ENCODE data around the gene OPRD1. TPM values are rescaled to one million over a fixed set of nuclear protein-coding genes. Genes with fewer than 3 reads are reported as not detected.

The OPRD1 gene
- total RNA-seq, 2 experiments from 2014 or later = 0.02 TPM; not detected in 1

DNA sequence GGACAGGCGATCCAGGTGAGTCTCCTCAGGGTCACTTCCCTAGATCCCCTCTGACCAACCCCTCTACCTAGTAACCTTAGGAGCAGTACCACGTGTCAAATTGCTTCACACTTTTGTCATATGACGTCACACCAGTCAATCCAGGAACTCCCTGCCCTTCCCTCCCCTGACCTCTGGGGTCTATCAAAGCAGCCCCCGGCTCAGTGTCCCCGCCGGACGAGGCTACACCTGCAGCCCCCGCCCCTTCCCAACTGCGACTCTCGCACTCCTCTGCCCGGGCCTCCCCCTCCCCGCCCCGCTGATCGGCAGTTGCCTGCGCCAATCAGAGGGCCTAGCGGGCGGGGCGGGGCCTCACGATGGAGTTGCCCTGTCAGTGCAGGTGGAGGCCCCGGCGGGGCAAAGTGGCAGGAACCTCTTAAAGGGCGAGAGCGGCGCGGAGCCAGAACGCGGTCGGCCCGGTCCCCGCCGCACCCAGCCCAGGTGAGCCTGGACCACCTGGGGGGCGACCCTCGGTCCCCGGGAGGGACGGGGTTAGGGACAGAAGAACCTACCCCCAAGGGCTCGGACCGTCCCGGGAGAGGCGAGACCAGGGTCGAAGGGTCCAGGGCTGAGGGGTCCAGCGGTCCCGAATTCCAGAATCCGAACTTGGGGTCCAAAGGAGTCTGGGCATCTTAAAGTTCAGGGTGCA is 74.9 kb downstream of the OPRD1 start:
- intact Hi-C loops (cut with micrococcal nuclease) = no loop called here
- Mint-ChIP-seq H3K36me3 (ENCODE audit: low read depth) (no peaks in the 10 kb centered on the region), H3K4me3 (peak overlapping the region; percentile 86), H3K9me3 (no peaks in the 10 kb centered on the region), H3K4me1 (ENCODE audit: low read depth) (peaks cover 52% of the 10 kb centered on the region), H3K27ac (peak overlapping the region; percentile 98), H3K27me3 (no peaks in the 10 kb centered on the region)
- DNase-seq (peak; percentile 92), ATAC-seq (peak; percentile 76)
- TF ChIP-seq, protein P1, sequence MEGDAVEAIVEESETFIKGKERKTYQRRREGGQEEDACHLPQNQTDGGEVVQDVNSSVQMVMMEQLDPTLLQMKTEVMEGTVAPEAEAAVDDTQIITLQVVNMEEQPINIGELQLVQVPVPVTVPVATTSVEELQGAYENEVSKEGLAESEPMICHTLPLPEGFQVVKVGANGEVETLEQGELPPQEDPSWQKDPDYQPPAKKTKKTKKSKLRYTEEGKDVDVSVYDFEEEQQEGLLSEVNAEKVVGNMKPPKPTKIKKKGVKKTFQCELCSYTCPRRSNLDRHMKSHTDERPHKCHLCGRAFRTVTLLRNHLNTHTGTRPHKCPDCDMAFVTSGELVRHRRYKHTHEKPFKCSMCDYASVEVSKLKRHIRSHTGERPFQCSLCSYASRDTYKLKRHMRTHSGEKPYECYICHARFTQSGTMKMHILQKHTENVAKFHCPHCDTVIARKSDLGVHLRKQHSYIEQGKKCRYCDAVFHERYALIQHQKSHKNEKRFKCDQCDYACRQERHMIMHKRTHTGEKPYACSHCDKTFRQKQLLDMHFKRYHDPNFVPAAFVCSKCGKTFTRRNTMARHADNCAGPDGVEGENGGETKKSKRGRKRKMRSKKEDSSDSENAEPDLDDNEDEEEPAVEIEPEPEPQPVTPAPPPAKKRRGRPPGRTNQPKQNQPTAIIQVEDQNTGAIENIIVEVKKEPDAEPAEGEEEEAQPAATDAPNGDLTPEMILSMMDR (IDR thresholded peaks at IDR 0.05) = no peak
- CTCF ChIA-PET = interaction anchor here (0.9 to 13.1 kb wide), 5 partner anchors 9 to 316 kb away, joined by 3 to 465 read pairs (median 3); no protein-coding TSS in a partner anchor
- POLR2A ChIA-PET = interaction anchor here (0.8 to 1.3 kb wide), 7 partner anchors 27 to 381 kb away, joined by 3 to 6 read pairs (median 3); partner anchors contain the start of gene RCC1

DNA sequence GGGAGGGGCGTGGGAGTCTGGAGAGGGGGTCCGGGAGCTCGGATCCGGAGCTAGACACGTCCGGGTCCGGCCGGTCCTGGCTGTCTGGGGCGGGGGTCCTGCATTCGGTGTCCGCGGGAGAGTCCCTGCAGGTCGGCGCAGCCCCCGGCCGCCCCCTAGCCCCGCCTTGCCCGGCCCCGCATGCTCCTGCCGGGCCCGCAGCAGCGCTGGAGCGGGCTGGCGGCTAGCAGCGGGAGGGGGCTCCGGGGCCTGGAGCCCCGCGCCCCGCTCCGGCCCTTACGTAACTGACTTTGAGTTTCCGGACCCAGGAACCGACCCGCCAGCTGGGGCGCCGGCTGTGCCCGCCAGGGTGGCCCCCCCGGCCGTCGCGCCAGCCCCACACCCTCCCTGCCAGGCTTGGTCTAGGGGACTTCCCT is 75.5 kb downstream of the OPRD1 start:
- ATAC-seq = no peak
- no peaks in the 10 kb centered on the region for H3K27me3 Mint-ChIP-seq
- TF ChIP-seq, protein P1 (IDR thresholded peaks at IDR 0.05) = no peak
- no peaks in the 10 kb centered on the region for H3K9me3 Mint-ChIP-seq
- POLR2A ChIA-PET = interaction anchor here (1.0 to 1.3 kb wide), 5 partner anchors 26 to 381 kb away, joined by 3 to 6 read pairs (median 3); partner anchors contain the start of gene RCC1
- CTCF ChIA-PET = interaction anchor here (0.9 to 1.7 kb wide), 3 partner anchors 11 to 146 kb away, joined by 4 to 8 read pairs (median 6); no protein-coding TSS in a partner anchor
- peaks cover 51% of the 10 kb centered on the region for H3K4me1 Mint-ChIP-seq (ENCODE audit: low read depth)
- intact Hi-C loops (cut with micrococcal nuclease) = no loop called here
- peak; percentile 43 for DNase-seq
- H3K27ac Mint-ChIP-seq = peak overlapping the region; percentile 98
- peak overlapping the region; percentile 86 for H3K4me3 Mint-ChIP-seq
- no peaks in the 10 kb centered on the region for H3K36me3 Mint-ChIP-seq (ENCODE audit: low read depth)

DNA sequence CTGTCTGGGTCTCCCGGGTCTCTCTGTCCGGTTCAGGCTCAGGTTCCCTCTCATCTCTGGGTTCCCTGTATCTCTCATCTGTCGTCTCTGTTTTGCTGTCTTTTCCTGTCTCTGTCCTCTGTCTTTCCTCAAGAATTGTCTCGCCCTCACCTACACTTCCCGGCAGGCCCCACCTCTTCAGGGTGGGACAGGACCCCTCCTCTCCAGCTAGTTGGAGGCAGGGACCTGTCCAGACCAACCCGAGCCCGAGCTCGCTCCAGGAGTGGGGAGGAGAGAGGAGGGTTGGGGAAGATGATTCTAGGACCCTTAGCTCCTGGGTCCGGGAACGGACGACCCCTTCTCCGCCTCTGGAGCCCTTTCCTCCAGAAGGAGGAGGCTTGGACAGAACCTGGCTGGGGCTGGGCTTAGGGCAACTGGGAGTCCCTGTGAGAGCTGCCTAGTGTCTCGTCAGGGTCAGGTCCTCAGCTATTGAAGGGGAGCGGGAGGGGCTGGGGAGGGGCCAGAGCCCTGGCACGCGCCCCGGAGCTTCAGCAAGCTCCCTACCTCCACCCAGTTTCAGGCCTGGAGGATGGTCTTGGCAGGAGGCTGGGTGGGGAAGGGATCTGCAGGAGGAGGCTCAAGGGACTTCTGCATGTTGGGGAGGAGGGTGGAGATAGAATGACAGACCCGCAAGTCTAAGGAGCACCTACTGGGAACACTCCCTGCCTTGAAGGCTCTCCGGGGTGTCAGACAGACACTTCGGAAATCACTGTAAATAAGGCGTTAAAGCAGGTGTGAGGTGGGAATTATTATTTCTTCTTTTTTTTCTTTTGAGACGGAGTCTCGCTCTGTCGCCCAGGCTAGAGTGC is 76.1 kb downstream of the OPRD1 start:
- Mint-ChIP-seq H3K27ac (peak overlapping the region; percentile 78), H3K9me3 (no peaks in the 10 kb centered on the region), H3K36me3 (ENCODE audit: low read depth) (no peaks in the 10 kb centered on the region), H3K4me1 (ENCODE audit: low read depth) (peaks cover 50% of the 10 kb centered on the region), H3K4me3 (peak overlapping the region; percentile 86), H3K27me3 (no peaks in the 10 kb centered on the region)
- ATAC-seq (no peak), DNase-seq (no peak)
- ChIA-PET CTCF (interaction anchor here (0.9 to 1.7 kb wide), 3 partner anchors 11 to 146 kb away, joined by 4 to 8 read pairs (median 6); no protein-coding TSS in a partner anchor), POLR2A (interaction anchor here (1.0 to 1.3 kb wide), 7 partner anchors 22 to 382 kb away, joined by 3 to 6 read pairs (median 3); partner anchors contain the start of gene RCC1)
- TF ChIP-seq, protein P1 (IDR thresholded peaks at IDR 0.05) = no peak
- intact Hi-C loops (cut with micrococcal nuclease) = no loop called here

DNA sequence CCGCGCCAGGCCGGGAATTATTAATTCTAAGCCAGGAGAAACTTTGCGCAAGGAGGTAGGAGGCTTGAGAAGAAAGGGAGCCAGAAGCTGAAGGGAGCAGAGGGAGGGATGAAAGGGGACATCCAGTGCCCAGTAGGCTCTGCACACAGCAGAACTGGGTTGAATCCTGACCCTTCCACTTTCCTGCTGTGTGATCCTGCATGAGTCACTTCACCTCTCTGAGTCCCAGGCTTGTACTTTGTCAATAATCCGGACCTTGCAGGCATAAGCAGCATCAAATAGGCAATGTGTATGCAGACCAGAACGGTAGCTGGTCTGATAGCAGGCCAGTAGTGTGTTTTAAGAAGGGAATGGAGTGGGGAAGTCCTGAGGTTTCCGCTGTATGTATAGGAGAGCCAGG is 76.9 kb downstream of the OPRD1 start:
- Mint-ChIP-seq H3K27me3 (no peaks in the 10 kb centered on the region), H3K27ac (no peak overlapping the region), H3K36me3 (ENCODE audit: low read depth) (no peaks in the 10 kb centered on the region), H3K9me3 (no peaks in the 10 kb centered on the region), H3K4me1 (ENCODE audit: low read depth) (peaks cover 53% of the 10 kb centered on the region), H3K4me3 (peak overlapping the region; percentile 2)
- TF ChIP-seq, protein P1 (IDR thresholded peaks at IDR 0.05) = no peak
- CTCF ChIA-PET = interaction anchor here (1.0 kb wide), 2 partner anchors 25 to 145 kb away, joined by 3 to 5 read pairs; no protein-coding TSS in a partner anchor
- POLR2A ChIA-PET = interaction anchor here (1.0 to 1.3 kb wide), 3 partner anchors 11 to 47 kb away, joined by 3 read pairs; no protein-coding TSS in a partner anchor
- intact Hi-C loops (cut with micrococcal nuclease) = no loop called here
- DNase-seq (no peak), ATAC-seq (no peak)
